Spinal cord (tissue), 10 donors: ENCODE measurements around the gene C22orf23. TPM values are rescaled to one million over a fixed set of nuclear protein-coding genes. Genes with fewer than 3 reads are reported as not detected.

Experiments
- DNase-seq, 6 donors: peaks; one replicate each; pipeline versions ENCODE4 v3.0.0 to v3.0.0-alpha.2; 2013 to 2015; ENCODE audit warnings: low spot score in 6 of 6, low read depth in 4 of 6
- H3K27ac ChIP-seq: one replicate; pipeline ENCODE4 v1.5.1; 2013; ENCODE audit warnings: low read depth, low read length, control low read depth
- H3K27me3 ChIP-seq: one replicate; pipeline ENCODE4 v1.6.1; 2013; ENCODE audit warnings: low read length; ENCODE audit not compliant: control insufficient read depth, insufficient read depth
- H3K36me3 ChIP-seq: one replicate; pipeline ENCODE4 v1.6.1; 2013; ENCODE audit warnings: low read length; ENCODE audit not compliant: control insufficient read depth, insufficient read depth
- H3K4me1 ChIP-seq: one replicate; pipeline ENCODE4 v1.6.1; 2013; ENCODE audit warnings: low read length; ENCODE audit not compliant: control insufficient read depth, insufficient read depth
- H3K4me3 ChIP-seq: one replicate; pipeline ENCODE4 v1.5.1; 2013; ENCODE audit warnings: low read depth, low read length, control low read depth
- H3K9me3 ChIP-seq: one replicate; pipeline ENCODE4 v1.6.1; 2013; ENCODE audit warnings: low read length; ENCODE audit not compliant: control insufficient read depth, insufficient read depth
- WGBS: methylation state at CpG from one replicate; pipeline ENCODE4 v1.1.5; 2013; ENCODE audit warnings: missing lambda C conversion rate; ENCODE audit not compliant: insufficient coverage; 5-methylcytosine and 5-hydroxymethylcytosine counted together
- polyA plus RNA-seq, 2 donors: library from polyadenylated mRNA; unstranded; fragments of 120-200 nt; gene quantifications; one replicate each; pipeline ENCODE4 v1.2.1, GENCODE V29; 2013; ENCODE audit not compliant: insufficient read length in 2 of 2
- total RNA-seq, 2 donors: library from RNA; depleted of rRNA in 1 of 2; stranded (reverse); fragments of 120-200 nt in 1 of 2; fragments of >200 nt in 1 of 2; gene quantifications; one replicate each; pipeline versions ENCODE4 v1.2.3 to v1.2.4, GENCODE V29; 2013 to 2014
- donor health status: healthy.

C22orf23 gene
- total and polyA plus RNA-seq, 4 donors = 0.69 to 18.8 (median 8.4) TPM

GRCh38 chr22:37991731-37992442 is 38.5 kb upstream of the C22orf23 start:
- peaks cover 54% of the 10 kb centered on the region for H3K4me1 ChIP-seq
- 64% methylated on average over 3 of the region's 6 CpGs for WGBS
- DNase-seq = no peak
- H3K27ac ChIP-seq = no peak overlapping the region
- H3K27me3 ChIP-seq = no peaks in the 10 kb centered on the region
- H3K9me3 ChIP-seq = no peaks in the 10 kb centered on the region
- H3K4me3 ChIP-seq = no peak overlapping the region
- peaks cover 46% of the 10 kb centered on the region for H3K36me3 ChIP-seq

- H3K27ac ChIP-seq = peak overlapping the region; percentile 10
- 90% methylated on average over 2 of the region's 7 CpGs for whole genome bisulfite sequencing
Measured at GRCh38 chr22:37990862-37991261, 37.5 kb upstream of the C22orf23 start.

DNA sequence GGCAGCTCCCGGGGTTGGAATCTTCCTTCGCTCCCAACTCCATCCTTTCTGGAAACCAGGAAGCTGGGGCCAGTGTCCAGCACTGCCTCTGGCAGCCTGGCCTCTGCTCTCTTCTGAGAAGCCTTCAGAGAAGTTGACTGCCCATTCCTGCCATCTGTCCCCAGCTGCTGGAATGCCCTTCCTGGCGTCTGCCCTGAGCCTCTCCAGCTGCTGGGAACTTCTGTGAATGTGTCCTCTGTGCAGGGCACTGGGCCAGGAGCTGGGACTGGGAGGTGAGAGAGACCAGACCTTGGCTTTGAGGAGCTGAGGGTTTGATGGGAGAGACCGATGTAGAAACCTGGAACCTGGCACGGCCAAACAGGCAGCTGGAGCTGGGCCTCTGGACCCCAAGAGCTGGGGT is 36.9 kb upstream of the C22orf23 start:
- Histone ChIP-seq H3K9me3 (no peaks in the 10 kb centered on the region), H3K36me3 (peaks cover 52% of the 10 kb centered on the region), H3K4me1 (peaks cover 53% of the 10 kb centered on the region), H3K27ac (peak overlapping the region; percentile 10), H3K4me3 (no peak overlapping the region), H3K27me3 (no peaks in the 10 kb centered on the region)
- DNase-seq = no peak
- WGBS = 75% methylated on average over 5 of the region's 5 CpGs

More at GRCh38 chr22:37990862-37991261, 37.5 kb upstream of the C22orf23 start:
- H3K36me3 ChIP-seq = peaks cover 46% of the 10 kb centered on the region
- H3K4me3 ChIP-seq = no peak overlapping the region
- no peaks in the 10 kb centered on the region for H3K27me3 ChIP-seq
- DNase-seq = no peak
- H3K4me1 ChIP-seq = peaks cover 53% of the 10 kb centered on the region
- no peaks in the 10 kb centered on the region for H3K9me3 ChIP-seq

GRCh38 chr22:37989146-37990045 is 36.0 kb upstream of the C22orf23 start:
- no peak for DNase-seq
- Histone ChIP-seq H3K4me1 (peaks cover 58% of the 10 kb centered on the region), H3K9me3 (no peaks in the 10 kb centered on the region), H3K4me3 (peak overlapping the region; percentile 24), H3K27ac (peak overlapping the region; percentile 33), H3K27me3 (no peaks in the 10 kb centered on the region), H3K36me3 (peaks cover 59% of the 10 kb centered on the region)
- WGBS = 85% methylated on average over 9 of the region's 14 CpGs

DNA sequence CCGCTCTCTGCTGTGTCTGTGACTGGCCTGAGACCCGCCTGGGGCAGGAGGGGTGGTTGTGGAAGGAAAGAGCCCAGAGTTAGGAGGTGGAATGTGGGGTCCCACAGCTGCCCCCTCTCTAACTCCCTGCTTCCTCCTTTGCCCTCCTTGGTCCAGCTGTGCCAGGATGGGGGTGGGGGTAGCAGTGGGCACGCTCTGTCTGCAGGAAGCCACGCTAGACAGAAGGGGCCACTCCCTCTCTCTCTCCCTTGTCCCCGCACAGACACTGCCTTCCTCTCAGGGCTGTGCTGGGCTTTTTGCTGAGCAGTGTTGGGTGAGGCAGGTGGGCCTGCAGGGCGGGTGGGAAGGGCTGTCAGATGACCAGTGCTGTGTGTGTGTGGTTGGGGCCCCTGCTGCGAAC is 33.0 kb upstream of the C22orf23 start:
- peaks cover 72% of the 10 kb centered on the region for H3K36me3 ChIP-seq
- H3K9me3 ChIP-seq = no peaks in the 10 kb centered on the region
- DNase-seq = peak in 1 of 6 donors; percentile 19
- no CpG with 5 or more reads among the region's 7 CpGs for WGBS
- no peaks in the 10 kb centered on the region for H3K27me3 ChIP-seq
- peaks cover 54% of the 10 kb centered on the region for H3K4me1 ChIP-seq
- H3K27ac ChIP-seq = peak overlapping the region; percentile 96
- H3K4me3 ChIP-seq = peak overlapping the region; percentile 48

- H3K36me3 ChIP-seq = peaks cover 76% of the 10 kb centered on the region
- H3K27me3 ChIP-seq = no peaks in the 10 kb centered on the region
- peak overlapping the region; percentile 96 for H3K27ac ChIP-seq
- DNase-seq = peak in 2 of 6 donors; percentile 66 to 81
- WGBS = 51% methylated on average over 19 of the region's 27 CpGs
- H3K4me3 ChIP-seq = peak overlapping the region; percentile 48
- H3K4me1 ChIP-seq = peaks cover 54% of the 10 kb centered on the region
- no peaks in the 10 kb centered on the region for H3K9me3 ChIP-seq
Measured at GRCh38 chr22:37985751-37986281, 32.4 kb upstream of the C22orf23 start.

DNA sequence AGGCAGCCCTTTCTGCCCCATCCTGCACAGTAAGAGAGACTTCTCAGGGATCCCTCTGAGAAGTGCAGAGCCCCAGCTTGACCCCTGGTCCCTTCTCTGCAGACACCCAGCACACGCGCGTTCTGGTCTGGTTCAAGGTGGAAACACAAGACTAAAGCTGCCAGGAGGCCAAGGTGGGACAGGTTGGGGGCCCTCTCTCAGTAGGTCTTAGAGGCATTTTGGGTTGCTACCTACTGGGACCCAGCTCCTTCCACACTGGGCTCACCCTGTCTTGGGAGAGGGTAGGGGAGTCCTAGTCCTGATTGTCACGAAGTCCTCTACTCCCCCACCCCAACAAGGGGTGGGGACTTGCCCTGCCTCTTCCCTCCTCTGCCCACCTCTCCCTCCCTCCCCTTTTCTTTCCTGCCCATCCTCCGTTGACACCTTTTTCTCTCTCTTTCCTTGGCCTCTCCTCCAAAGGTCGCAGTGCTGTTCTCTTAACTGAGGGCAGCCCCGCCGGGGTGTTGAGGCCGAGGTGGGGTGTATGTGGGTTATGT is 31.7 kb upstream of the C22orf23 start:
- peaks cover 77% of the 10 kb centered on the region for H3K36me3 ChIP-seq
- 89% methylated on average over 4 of the region's 9 CpGs for WGBS
- peaks cover 49% of the 10 kb centered on the region for H3K4me1 ChIP-seq

GRCh38 chr22:37983860-37984791 is 30.7 kb upstream of the C22orf23 start, which contains the start of gene SOX10:
SOX10 (minus strand) TSS chr22:37984555; CDS start chr22:37983784, 771 bp downstream.
- peaks cover 39% of the 10 kb centered on the region for H3K4me1 ChIP-seq
- peak within 1 kb of the TSS; percentile 64 for H3K4me3 ChIP-seq
- 46% methylated on average over 19 of the region's 42 CpGs for WGBS
- H3K27ac ChIP-seq = peak within 1 kb of the TSS; percentile 89
- H3K36me3 ChIP-seq = peaks cover 80% of the 10 kb centered on the region
- no peaks in the 10 kb centered on the region for H3K27me3 ChIP-seq
- DNase-seq = peak in 2 of 6 donors; percentile 43 to 71
- no peaks in the 10 kb centered on the region for H3K9me3 ChIP-seq

More for the DNA sequence above, 31.7 kb upstream of the C22orf23 start:
- H3K27ac ChIP-seq = peak overlapping the region; percentile 89
- H3K27me3 ChIP-seq = no peaks in the 10 kb centered on the region
- no peaks in the 10 kb centered on the region for H3K9me3 ChIP-seq
- H3K4me3 ChIP-seq = peak overlapping the region; percentile 36
- no peak for DNase-seq
